VCaP (cell line): ENCODE measurements around the gene GPBP1L1.

ENCODE experiments used
- H3K27ac ChIP-seq: fragments of 450-650 bp; 2 replicates; pipeline ENCODE4 v1.5.1; 2017
- TF ChIP-seq, protein P1 (sequence below): fragments of 450-650 bp; conservative IDR thresholded peaks from 2 replicates; pipeline ENCODE4 v1.5.1; 2017; ENCODE audit warnings: mild to moderate bottlenecking, moderate library complexity

The GPBP1L1 gene

DNA sequence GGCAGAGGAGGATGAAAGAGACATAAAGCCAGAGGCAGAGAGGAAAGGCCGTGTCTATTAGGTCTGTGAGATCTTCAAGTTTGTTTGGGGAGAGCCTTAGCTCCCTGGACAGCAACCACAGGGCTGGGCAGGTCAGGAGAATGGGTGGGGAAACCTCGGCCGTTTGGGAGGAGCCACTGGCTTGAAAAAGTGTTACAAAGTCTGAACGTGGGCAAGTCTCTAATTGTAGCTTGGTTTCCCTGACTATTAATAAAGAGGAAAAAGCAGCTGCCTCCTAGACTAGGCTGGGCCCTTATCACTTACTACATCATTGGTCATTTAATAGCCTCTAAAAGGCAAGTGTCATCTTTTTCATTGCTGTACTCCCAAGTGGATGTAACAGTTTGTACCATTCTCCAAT, 62.4 kb downstream of the GPBP1L1 start, which contains the start of gene CCDC17:
Gene CCDC17, minus strand, starts transcription at position 83 of the 400 bp plus-strand sequence. CDS start 145 bp downstream, outside the sequence.
- no peak within 1 kb of the TSS for H3K27ac ChIP-seq
- TF ChIP-seq, protein P1, sequence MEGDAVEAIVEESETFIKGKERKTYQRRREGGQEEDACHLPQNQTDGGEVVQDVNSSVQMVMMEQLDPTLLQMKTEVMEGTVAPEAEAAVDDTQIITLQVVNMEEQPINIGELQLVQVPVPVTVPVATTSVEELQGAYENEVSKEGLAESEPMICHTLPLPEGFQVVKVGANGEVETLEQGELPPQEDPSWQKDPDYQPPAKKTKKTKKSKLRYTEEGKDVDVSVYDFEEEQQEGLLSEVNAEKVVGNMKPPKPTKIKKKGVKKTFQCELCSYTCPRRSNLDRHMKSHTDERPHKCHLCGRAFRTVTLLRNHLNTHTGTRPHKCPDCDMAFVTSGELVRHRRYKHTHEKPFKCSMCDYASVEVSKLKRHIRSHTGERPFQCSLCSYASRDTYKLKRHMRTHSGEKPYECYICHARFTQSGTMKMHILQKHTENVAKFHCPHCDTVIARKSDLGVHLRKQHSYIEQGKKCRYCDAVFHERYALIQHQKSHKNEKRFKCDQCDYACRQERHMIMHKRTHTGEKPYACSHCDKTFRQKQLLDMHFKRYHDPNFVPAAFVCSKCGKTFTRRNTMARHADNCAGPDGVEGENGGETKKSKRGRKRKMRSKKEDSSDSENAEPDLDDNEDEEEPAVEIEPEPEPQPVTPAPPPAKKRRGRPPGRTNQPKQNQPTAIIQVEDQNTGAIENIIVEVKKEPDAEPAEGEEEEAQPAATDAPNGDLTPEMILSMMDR: no peak

DNA sequence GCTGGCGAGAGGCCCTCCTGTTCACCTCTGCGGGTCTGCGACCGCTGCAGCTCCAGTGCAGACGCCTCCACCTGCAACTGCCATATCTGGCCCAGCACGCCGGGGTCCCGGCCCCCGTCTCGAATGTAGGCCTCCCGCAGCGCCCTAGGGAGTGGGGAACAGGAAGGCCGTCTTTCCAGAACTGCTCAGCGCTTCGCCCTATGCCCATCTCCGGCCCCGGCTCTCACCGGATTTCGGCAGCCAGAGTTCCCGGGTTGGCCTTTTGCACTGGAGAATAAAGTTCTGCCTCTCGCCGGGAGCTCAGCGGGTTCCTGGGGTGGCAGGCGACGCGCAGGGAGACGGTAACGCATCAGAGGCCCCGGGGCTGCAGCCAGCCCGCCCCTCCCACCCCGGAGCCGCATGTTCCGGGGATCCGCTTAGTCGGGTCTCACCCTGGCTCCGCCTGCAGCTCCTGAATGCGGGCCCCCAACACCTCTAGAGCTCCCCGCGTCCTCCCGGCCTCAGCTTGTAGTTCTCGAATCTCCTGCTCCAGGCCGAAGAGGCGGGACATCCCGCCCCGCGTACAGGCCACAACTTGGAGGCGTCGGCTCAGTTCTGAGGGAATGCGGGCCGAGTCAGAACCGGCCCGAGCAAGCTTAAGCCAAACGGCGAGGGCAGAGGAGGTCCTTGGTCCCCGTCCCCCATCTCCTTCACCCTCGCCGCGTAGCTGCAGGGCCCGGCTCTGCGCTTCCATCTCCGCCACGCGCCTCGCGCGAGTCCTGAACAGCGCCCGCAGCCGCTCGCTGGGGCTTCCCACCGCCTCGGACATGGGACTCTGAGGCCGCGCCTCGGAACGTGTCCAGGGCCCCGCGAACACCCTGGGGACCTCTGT, 63.6 kb downstream of the GPBP1L1 start:
- no peak overlapping the region for H3K27ac ChIP-seq
- TF ChIP-seq, protein P1: no peak

DNA sequence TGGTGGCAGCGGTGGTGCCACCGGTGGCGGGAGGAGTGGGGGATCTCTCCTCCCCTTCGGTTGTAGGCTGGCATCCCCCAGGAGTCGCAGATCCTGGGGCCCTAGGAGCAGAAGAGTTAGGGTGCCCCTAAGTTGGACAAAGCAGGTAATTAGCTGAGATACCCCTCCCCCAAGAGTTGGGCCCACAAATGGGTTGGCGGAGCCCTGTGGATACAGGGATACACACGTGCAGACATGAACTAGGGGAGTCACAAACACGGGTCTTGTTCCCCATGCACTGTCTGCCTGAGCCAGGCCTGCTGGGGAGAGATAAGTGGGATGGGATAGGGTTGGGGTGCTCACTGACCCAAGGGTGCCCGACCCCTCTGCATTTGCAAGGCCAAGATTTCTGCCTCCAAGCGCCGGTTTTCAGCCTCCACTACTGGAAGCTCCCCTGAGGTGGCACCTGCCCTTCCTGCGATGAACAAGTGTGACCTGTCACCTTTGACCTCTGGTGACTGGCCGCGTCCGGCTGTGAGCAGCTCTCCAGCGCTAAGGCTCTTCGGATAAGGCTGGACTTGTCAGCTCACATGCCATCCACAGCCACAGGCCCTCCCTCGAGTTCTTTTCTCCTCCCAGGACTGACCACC, 64.3 kb downstream of the GPBP1L1 start:
- H3K27ac ChIP-seq: no peak overlapping the region
- TF ChIP-seq, protein P1: no peak

GRCh38 chr1:45621501-45621836, 64.9 kb downstream of the GPBP1L1 start:
- H3K27ac ChIP-seq: 0 out of 2 replicates have a peak overlapping the region, but pooled peaks have one; percentile 62
- TF ChIP-seq, protein P1: no peak

DNA sequence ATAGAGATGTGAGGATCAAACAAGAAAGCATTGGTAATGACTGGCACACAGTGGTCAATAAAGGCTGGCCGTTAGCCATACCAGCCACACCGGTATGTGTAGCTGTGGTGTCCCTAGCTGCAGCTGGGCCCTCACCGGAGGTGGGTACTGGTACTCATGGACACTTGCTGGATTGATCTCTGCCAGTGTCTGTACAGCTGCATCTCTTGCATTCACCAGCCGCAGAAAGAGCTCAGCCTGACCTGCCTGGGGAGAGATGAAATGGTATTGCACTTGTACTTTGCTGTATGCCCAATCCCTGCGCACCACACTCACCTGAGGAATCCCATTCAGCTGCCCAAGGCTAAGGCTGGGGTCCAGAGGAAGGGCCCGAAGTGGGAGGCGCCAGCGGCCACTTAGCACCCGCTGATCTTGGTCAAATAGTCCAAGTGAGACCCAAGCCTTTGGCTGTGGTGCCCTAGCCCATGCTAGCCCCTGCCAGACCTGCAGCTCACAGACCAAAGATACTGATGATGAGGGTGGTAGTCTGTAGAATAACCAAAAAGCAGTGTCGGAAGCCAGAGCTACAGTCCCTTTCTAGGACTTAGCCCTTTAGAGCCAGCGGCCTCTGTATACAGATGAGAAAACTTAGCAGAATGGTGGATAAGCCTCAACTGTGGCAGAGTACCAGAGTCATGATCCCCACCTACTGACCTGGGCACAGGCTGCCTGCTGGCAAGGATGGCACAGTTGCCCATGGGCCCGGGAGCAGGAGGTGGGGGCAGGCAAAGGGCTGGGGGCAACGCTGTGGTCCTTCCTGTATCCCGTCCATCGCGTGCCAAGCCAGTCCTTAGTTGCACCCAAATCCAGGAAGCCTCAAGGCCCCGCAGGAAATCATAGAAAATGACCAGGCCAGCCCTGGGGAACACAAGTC, 65.5 kb downstream of the GPBP1L1 start:
- TF ChIP-seq, protein P1: no peak
- H3K27ac ChIP-seq: peak overlapping the region; percentile 62

DNA sequence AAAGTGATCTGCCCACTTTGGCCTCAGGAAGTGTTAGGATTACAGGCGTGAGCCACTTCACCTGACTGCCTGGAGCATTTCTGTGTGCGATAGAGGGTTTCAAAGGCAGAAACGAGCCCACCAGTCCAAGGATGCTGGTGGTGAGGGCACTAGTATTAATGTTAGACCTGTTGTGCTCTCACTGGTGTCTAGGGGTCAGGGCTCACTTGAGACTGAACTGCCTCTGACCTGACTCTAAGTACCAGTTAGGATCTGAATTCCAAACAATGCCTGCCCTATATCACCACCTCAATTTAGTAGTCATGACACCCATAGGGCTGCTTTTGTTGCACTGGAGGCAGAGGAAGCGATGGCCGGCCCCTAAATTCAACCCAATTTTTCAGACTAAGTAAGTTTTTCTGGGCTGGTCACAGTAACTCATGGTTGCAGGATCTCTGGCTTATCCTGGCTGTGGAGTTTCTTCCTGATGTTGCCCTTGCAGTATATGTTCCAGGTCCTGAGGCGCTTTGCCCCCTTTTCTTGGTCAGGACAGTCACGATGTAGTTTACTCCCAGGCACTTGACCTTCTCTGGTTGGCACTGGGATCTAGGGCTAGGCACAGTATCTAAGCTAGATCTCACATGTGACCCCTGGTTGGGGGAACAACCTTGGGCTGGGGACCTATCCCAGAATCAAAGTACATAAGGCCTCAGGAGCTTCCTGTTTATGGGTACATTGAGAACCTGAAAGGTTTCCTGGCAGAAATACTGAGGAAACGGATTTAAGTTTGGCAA, 67.0 kb downstream of the GPBP1L1 start:
- TF ChIP-seq, protein P1: no peak
- peak overlapping the region; percentile 62 for H3K27ac ChIP-seq
